Type B pancreatic cell (in vitro differentiated cells): ENCODE measurements around the gene CRHR1. TPM values are rescaled to one million over a fixed set of nuclear protein-coding genes. Genes with fewer than 3 reads are reported as not detected.

Experiments used
- DNase-seq: peaks from one replicate; pipeline ENCODE4 v3.0.0; 2021; ENCODE audit warnings: mixed read lengths; ENCODE audit not compliant: unreplicated experiment; ENCODE audit errors: extremely low spot score
- H3K27ac Mint-ChIP-seq: 2 replicates; pipeline ENCODE4 v1.8.0; 2021; ENCODE audit warnings: mild to moderate bottlenecking, mixed read lengths
- H3K27me3 Mint-ChIP-seq: 2 replicates; pipeline ENCODE4 v1.8.0; 2021; ENCODE audit warnings: mixed read lengths
- H3K36me3 Mint-ChIP-seq: 2 replicates; pipeline ENCODE4 v1.8.0; 2021; ENCODE audit warnings: mixed read lengths
- H3K4me1 Mint-ChIP-seq: one replicate; pipeline ENCODE4 v1.8.0; 2021; ENCODE audit warnings: mixed read lengths; ENCODE audit not compliant: unreplicated experiment
- H3K4me3 Mint-ChIP-seq: 2 replicates; pipeline ENCODE4 v1.8.0; 2021; ENCODE audit warnings: mild to moderate bottlenecking, mixed read lengths
- H3K9me3 Mint-ChIP-seq: 2 replicates; pipeline ENCODE4 v1.8.0; 2021; ENCODE audit warnings: mixed read lengths
- CTCF ChIP-seq: fragments of 200-600 bp; sonication (generic); conservative IDR thresholded peaks from 2 replicates; pipeline ENCODE4 v1.5.0; 2021; ENCODE audit warnings: antibody characterized with exemption, mild to moderate bottlenecking
- total RNA-seq: library from RNA; stranded (reverse); gene quantifications from 2 replicates; pipeline ENCODE4 v1.2.1, GENCODE V29; 2021; ENCODE audit warnings: low replicate concordance

CRHR1 gene
- total RNA-seq, 1 donor from 2014 or later, result 0.43 TPM

- Mint-ChIP-seq H3K4me1 (no peaks in the 10 kb centered on the region), H3K27me3 (peaks cover 38% of the 10 kb centered on the region), H3K27ac (no peak overlapping the region), H3K4me3 (no peak overlapping the region), H3K9me3 (no peaks in the 10 kb centered on the region), H3K36me3 (no peaks in the 10 kb centered on the region)
- no peak for TF ChIP-seq CTCF
- no peak for DNase-seq
Observed at GRCh38 chr17:45850011-45850410, 65.9 kb downstream of the CRHR1 start.

- Mint-ChIP-seq H3K27ac (no peak overlapping the region), H3K27me3 (peaks cover 38% of the 10 kb centered on the region), H3K36me3 (no peaks in the 10 kb centered on the region), H3K9me3 (no peaks in the 10 kb centered on the region), H3K4me3 (no peak overlapping the region), H3K4me1 (no peaks in the 10 kb centered on the region)
- no peak for DNase-seq
- no peak for TF ChIP-seq CTCF
Observed at GRCh38 chr17:45850468-45850867, 66.3 kb downstream of the CRHR1 start.

GRCh38 chr17:45851022-45851421, 66.9 kb downstream of the CRHR1 start:
- no peak for TF ChIP-seq CTCF
- no peak overlapping the region for H3K27ac Mint-ChIP-seq
- peaks cover 39% of the 10 kb centered on the region for H3K27me3 Mint-ChIP-seq
- no peaks in the 10 kb centered on the region for H3K9me3 Mint-ChIP-seq
- no peak overlapping the region for H3K4me3 Mint-ChIP-seq
- no peaks in the 10 kb centered on the region for H3K4me1 Mint-ChIP-seq
- no peaks in the 10 kb centered on the region for H3K36me3 Mint-ChIP-seq
- no peak for DNase-seq

- no peak overlapping the region for H3K4me3 Mint-ChIP-seq
- H3K36me3 Mint-ChIP-seq, result no peaks in the 10 kb centered on the region
- peaks cover 37% of the 10 kb centered on the region for H3K27me3 Mint-ChIP-seq
- no peaks in the 10 kb centered on the region for H3K9me3 Mint-ChIP-seq
- no peak overlapping the region for H3K27ac Mint-ChIP-seq
- no peak for TF ChIP-seq CTCF
- no peaks in the 10 kb centered on the region for H3K4me1 Mint-ChIP-seq
- no peak for DNase-seq
Observed at GRCh38 chr17:45851464-45851863, 67.3 kb downstream of the CRHR1 start.

GRCh38 chr17:45851873-45852272, 67.8 kb downstream of the CRHR1 start:
- H3K27me3 Mint-ChIP-seq, result peaks cover 37% of the 10 kb centered on the region
- no peak for TF ChIP-seq CTCF
- no peaks in the 10 kb centered on the region for H3K9me3 Mint-ChIP-seq
- H3K4me1 Mint-ChIP-seq, result no peaks in the 10 kb centered on the region
- no peaks in the 10 kb centered on the region for H3K36me3 Mint-ChIP-seq
- DNase-seq, result no peak
- no peak overlapping the region for H3K4me3 Mint-ChIP-seq
- H3K27ac Mint-ChIP-seq, result no peak overlapping the region
